HG03066 (cell line): ENCODE data around the gene PPOX.

Experiments used
- ATAC-seq: cut with Tn5 transposase; IDR thresholded peaks from one replicate; pipeline ENCODE4 v1.9.1; 2021; ENCODE audit warnings: low read depth; ENCODE audit not compliant: unreplicated experiment

PPOX gene

DNA sequence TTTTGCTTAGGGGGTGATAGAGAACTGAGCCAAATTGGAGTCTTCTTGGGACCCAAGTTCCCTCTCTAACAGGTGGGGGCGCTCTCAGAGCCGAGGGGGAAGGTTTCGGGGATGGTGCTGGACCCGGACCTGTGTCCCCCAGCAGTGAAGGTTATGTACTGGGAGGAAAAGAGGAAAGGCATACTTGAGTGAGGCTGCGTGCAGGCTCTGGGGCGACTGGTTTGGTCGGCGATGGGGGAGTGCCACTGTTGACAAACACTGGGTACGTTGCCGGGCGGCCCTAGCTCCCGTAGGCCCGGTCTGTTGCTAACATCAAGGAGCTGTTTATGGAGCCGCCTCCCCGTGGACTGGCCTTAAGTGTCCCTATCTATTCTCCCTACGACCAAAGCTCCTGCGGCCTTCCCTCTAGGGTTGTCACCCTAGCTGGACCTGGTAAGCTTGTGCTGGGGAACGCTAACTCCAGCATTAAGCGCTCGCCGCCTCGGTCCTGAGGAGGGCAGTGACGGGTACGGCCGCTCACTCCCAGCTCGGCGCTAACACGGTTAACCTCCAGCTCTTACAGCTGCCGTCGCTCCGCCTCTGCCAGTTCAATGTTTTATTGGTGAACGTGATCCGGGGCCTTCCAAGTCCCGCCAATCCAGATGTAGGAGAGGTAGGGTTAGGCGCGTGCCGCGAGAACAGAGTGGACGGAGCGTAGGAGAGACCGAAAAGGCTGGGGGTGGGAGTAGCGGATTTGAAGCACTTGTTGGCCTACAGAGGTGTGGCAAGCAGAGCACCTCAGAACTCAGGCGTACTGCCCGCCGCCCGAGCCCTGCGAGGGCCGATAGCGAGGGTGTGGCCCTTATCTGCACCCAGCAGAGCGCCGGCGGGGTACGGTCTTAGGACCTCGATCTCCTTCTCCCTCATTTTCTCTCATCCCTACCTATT lies at the start of gene PPOX:
TSS of gene PPOX (plus strand) at position 685 of the 927 bp plus-strand sequence. CDS start 422 bp downstream, outside the sequence.
- peak; percentile 91 for ATAC-seq

DNA sequence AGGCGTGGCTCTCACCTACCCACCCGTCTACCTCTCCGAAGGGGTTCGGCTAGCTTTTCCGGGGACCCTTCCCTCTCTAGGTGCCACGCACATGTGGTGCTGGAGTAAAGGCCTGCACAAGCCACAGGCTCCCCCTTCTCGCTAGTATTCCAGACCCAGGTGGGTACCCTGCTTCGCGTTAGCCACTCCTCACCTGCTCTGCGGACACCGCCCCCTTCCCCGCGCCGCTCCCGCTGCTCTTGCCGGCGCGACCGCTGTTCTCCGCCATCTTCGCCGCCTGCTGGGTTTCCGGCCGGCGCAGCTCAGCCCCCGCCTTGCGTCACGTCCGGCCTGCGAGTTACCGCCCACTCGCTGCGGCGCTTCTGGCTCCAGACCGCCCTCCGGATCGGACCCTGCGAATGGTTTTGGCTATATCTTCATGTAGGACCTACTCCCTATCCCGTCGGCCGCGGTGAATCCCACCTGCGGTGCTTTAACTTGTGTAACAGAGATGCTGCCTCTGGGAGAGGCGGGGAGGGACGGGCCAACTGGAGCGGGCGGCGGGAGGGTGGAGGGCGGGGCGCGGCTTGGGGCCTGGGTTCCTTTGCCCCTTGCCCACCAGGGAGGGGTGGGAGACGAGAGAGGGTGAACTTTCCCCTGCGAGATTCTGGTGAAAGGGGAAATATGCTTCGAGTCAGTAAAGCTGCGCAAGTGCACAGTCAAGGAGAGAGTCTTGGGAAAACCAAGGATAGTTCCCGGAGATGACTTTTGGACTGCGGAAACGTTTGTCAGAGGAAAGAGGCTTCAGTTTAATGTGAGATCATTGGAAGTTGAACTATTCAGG lies 48.3 kb upstream of the PPOX start, which contains the start of the genes NIT1 and PFDN2:
TSS of gene NIT1 (plus strand) at position 347 of the 823 bp plus-strand sequence. CDS start at position 419, 72 bp downstream.
TSS of gene PFDN2 (minus strand) at position 279 of the 823 bp plus-strand sequence. CDS start at position 268, 11 bp downstream.
- ATAC-seq = peak; percentile 57

DNA sequence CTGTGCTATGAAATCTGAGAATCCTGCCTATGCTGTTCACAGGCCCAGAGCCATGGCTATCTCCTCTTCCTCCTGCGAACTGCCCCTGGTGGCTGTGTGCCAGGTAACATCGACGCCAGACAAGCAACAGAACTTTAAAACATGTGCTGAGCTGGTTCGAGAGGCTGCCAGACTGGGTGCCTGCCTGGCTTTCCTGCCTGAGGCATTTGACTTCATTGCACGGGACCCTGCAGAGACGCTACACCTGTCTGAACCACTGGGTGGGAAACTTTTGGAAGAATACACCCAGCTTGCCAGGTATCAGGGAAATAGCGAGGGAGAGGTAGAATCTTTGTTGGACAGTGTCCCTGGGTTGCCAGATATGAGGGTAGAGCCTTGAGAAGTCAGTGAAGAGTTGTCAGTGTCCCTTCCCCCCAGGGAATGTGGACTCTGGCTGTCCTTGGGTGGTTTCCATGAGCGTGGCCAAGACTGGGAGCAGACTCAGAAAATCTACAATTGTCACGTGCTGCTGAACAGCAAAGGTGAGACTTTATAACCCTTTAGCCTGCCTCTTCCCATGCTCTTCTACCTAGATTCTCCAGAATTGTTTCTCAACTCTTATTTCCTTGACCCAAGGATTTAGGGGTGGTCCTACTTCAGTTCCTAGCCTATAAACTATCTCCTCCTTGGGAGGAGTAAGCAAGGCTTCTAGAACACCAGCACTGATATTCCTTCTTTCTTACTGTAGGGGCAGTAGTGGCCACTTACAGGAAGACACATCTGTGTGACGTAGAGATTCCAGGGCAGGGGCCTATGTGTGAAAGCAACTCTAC lies 46.9 kb upstream of the PPOX start:
- peak; percentile 55 for ATAC-seq

DNA sequence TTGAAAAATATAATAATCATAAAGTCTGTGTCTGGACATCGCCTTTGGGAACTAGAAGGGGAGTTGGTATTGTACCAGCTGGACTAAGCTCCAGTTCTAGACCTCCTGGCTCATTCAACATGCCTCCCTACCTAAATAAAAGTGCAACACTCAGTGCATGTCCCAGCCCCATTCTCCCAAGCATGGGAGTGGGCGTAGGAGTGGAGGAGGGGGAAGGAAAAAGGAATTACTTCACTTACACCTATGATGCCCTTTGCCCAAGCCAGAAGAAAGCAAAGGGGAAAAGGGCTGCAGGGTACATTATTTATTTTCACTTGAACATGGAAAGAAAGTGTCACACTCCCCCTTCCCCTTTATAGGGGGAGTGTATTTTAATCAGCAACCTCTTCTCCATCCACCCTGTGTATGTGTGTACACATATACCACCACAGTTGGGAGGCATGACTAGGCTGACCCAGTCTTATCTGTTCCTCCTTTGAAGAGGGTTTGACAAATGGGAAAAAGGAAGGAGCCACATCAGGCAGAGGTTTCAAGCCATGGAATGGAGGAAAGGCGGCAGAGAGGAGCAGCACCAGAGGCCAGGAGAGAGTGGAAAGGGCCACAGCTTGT lies 45.1 kb upstream of the PPOX start:
- no peak for ATAC-seq

DNA sequence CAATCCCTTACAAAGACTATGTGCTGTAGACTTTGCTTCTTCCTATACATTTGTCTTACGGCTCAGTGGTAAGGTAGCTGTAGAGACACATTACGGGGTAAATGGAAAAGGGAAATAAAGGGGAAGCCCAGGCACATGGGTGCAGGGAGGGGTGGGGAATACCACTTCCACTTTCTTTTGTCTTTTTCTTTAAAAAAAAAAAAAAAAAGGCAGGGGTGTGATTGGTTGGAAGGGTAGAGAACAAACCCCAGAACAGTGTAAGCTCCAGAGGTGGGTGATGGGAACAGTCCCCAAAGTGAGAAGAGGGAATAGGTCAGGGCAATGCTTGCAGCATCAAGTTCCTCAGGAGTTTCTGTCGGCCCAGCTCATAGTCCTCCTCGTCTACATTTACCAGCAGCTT lies 44.4 kb upstream of the PPOX start:
- ATAC-seq = no peak

DNA sequence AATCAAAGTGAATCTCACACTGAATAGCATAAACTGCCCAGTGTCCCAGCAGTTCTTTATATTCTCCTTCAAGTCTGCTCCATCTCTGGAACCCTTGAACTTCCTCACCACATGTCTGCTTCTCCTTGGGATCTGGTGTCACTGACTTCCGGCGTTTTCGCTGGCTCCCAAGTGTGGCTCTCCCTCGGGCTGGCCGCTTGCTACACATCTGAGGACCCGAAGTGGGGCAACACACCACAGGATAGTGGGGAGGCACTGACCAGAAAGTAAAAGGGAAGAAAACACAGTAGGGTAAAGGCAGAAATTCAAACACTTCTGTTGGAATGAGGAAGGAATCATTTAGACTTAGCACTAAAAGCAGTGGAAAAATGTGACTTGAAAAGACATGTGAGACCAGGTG lies 43.3 kb upstream of the PPOX start:
- no peak for ATAC-seq

DNA sequence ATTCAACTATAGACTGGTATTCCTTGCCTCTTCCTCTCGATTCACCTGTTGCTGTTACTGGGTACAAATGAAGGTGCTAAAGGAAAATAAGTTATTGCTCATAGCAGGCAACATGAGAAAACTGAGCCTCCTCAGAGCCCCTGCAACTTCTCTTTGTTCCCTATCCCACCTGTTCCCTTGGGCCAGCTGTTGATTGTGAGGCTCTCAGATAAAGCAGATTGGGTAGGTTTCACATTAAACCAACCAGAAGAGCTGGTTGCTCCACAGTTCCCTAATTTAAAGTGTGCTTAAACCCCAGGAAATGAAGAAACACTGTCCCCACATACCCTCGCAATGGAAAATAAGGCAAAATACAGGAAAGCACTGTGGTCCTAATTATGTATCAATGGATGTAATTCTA lies 38.6 kb upstream of the PPOX start:
- ATAC-seq = no peak

DNA sequence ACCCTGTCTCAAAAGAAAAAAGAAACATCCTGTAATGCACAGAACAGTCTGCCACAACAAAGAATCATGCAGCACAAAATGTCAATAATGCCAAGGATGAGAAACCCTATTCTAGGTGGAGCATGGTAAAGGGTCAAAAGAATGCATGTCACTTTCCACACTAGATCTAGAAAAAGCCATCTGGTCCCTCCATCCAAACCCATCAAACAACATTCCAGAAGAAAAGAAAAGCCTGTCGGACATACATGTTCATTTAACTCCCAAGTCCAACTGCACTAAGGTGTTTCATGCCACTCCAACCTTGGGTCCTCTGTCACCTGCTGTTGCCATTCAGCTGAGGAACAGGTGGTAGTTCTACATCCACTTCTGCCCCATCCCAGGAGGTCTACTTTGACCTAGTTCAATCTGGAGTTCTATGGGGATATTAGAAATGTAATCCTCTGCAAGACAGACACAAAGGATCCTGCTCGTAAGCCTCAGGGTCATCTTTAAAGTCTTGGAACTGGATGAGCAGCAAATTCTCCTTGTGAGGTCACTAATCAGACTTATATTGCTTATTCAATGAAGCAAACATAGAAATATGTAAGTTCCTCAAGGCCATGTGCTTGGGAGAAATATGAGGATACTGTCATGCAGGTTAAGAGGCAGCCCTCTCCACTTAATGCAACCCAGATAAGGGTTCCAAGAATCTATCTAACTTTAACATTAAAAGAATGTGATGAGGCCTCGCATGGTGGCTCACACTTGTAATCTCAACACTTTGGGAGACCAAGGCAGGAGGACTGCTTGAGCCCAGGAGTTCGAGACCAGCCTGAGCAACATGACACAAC lies 37.4 kb upstream of the PPOX start:
- no peak for ATAC-seq

DNA sequence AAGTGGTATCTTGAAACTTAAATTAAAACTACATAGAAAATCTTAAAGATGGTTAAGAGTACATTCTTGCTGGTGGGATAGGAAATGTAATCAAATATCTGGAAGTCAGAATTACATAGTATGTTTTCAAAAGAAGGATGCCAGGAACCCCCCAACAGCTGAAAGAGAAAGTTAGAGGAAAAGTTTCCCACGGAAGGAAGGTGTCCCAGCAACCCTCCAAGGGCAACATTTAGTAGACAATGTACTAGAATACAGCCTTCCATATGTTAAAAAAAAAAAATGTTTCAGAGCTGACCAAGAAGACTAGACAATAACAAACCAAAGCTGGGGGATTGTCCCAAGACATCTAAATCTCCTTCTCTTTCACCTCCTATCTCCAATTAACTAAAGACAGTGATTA lies 36.0 kb upstream of the PPOX start:
- ATAC-seq = no peak

DNA sequence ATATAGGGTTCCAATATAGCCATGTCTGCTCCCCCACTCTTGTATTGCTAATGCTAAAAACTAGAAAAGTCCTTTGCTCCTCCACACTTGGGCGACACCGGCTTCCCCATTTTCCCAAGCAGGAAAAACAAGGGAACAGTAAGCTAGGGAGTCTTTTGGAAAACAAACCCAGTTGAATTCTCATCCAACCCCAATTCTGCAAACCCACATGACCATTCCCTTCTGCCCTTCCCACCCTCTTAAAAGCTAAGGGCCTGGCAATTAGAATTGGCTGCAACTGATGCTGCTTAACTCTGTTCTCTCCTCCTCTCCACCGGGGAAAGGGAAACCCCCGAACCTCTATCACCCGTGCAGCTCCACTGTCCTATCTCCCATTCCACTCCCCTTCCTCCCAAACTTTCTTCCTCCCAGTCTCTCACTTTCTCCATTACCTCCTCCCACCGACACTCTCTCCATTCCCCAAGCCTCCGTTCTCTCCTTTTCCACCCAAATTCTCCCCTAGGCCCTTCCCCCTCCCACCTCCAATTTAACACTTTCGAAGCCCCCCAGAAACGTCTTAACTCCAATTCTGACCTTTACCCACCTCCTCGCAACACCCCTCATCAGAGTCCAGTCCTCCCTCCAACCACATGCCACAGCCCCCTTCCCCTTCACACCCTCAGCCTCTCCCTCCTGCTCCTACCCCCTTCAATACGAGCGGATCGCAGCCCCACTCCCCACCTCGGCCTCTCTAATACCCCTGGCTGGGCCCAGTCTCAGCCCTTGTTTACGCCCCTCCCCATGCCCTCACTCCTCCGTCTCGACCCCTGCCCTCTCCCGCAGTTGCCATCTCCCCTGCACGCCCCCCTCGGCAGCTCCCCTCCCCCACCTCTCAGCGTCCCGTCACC lies 34.5 kb upstream of the PPOX start:
- no peak for ATAC-seq

DNA sequence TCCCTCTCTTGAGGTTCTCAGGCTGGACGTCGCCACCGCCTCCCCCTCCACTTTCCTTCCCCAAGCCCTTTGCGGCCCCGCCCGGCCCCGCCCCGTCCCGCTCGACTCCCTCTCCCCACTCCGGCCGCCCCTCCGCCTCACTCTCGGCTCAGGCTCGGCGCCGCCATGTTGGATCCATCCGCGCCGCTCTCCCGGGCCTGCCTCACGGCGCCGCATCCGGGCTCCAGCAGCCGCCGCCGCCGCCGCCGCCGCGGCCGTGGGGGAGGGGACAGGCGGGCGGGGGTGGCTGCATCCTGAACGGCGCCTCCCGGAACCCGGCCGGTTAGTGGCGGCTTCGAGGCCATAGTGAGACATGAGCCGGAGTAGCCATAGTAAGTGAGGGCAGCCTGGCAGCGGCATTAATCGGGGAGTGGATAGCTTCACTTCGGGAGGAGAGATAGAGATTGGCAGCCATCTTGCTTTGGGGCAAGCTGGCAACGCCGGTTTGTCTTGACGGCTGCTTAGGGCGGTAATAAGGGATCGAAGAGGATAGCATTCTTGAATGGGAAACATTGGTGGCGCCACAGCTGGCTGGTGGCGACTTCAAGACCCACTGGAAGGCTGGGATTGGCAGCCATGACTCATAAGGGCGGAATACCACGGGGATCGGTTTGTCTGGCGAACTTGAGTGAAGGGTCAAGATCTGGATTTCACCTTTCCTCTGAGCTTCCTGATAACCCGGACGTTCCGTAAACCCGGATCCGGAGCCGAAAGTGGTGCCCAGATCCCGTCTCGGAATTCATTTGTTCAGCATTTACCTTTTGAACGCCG lies 33.6 kb upstream of the PPOX start, which contains the start of gene DEDD:
TSS of gene DEDD (minus strand) at position 258 of the 810 bp plus-strand sequence. CDS start 8,205 bp downstream, outside the sequence.
- peak; percentile 95 for ATAC-seq

DNA sequence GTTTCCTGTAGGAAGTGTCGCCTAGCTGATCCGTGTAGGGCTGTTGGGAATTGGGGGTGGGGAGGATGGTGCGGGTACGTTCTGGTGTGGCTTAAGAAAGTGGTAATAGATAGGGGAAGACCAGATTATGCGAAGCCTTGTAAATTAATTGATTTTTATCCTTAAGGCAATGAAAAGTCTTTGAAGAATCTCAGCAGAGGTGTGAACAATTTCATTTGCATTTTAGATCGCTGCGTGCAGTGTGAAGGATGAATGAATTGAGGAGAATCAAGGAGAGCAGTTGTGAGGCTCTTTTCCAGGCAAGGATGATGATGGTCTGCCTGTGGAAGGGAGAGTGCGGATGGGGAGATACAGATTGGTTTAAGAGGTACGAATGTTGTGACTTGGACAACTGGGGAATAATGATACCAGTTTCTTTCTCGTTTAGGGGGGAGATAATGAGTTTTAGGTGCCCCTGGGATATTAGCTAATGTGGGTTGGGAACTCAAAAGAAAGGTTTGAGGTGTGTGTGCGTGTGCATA lies 32.9 kb upstream of the PPOX start:
- no peak for ATAC-seq

DNA sequence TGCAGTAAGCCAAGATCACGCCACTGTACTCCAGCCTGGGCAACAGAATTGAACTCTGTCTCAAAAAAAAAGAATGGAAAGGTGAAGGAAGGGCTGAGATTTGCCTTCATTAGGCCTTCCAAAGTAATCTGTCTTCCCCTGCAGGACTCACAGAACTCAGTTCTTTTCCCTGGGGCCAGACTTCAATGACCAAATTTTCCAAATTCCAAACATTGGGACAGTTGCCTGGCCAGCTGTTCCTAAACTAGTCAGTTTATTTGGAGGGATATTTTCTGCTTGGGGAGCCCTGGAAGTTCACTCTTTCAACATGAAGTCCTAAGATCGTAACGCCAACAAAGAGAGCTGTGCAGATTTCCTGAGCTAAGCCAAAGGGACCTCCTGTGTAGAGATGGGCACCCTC lies 28.3 kb upstream of the PPOX start:
- ATAC-seq = no peak

DNA sequence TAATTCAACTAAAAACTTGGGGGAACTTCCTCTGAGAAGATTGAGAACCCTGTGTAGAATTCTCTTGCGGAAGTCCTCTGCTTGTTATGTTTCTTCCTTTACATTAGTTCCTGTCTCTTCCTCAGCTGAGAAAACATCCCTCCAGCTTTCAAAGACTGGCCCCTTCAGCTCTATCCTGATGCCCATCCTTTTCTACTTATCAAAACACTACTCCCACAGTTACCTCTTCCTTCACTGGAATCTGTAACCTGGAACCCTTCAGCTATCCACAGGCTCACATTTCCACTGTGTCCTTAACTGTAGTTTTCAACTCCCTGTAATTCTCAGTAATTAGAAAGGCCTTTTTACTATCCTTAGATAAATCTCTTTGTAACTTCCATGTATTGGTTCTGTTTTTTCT lies 27.8 kb upstream of the PPOX start:
- no peak for ATAC-seq

DNA sequence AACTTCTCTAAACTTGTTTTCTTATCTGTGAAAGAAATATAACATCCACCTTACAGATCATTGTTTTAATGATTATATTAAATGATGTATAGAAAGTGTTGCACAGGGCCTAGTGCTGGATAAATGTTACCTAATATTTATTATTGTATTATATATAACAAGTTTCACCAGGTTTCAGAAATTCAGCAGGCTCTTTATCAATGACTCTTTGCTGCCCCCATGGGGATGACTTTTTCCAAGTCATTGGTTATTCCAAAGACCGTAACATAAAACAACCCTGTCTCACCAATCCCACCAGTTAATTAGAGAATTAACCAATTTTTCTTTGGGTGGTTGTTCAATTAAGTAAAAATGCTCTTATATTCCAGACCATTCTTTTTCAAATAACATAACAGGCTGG lies 26.5 kb upstream of the PPOX start:
- no peak for ATAC-seq

DNA sequence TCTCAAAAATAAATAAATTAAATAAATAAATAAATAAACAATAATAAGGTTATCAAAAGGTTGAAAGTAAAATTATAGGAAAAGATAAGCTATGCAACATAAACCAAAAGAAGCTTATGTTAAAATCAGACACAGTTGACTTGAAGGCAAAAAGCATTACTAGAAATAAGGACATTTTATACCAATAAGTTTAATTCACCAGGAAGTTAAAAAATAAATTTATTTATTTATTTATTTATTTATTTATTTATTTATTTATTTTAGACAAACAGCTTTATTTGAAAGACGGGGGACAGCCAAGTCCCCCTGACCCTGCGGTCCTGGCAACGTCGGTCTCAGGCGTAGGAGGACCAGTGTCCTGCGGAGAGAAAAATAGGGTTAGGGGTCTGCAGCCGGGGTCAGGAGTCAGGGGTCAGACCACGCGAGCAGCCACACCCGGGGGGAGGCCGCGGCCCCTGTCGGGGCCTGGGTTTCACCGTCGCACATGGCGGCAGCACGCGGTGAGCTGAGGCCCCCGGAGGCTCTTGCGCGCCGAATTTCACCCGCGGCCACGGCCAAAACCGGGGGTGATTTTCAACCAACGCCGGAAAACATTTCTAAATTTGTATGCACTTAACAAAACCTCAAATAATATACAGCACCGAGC lies 25.3 kb upstream of the PPOX start:
- no peak for ATAC-seq

DNA sequence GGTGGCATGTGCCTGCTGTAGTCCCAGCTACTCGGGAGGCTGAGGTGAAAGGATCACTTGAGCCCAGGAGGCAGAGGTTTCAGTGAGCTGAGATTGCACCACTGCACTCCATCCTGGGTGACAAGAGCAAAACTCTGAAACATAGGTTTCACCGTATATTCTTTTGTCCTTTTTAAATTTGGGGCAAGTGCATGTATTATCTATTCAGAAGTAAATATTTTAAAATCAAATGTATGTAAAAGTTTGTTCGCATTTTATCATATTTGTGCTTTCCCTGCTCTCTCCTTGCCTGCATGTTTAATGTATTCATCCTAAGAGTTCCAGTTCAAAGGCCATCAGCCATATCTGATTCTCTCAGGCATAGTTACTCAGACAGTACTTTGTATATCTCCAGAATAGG lies 20.4 kb upstream of the PPOX start:
- no peak for ATAC-seq
